ENCODE results near the gene CCNK.

The CCNK gene

DNA sequence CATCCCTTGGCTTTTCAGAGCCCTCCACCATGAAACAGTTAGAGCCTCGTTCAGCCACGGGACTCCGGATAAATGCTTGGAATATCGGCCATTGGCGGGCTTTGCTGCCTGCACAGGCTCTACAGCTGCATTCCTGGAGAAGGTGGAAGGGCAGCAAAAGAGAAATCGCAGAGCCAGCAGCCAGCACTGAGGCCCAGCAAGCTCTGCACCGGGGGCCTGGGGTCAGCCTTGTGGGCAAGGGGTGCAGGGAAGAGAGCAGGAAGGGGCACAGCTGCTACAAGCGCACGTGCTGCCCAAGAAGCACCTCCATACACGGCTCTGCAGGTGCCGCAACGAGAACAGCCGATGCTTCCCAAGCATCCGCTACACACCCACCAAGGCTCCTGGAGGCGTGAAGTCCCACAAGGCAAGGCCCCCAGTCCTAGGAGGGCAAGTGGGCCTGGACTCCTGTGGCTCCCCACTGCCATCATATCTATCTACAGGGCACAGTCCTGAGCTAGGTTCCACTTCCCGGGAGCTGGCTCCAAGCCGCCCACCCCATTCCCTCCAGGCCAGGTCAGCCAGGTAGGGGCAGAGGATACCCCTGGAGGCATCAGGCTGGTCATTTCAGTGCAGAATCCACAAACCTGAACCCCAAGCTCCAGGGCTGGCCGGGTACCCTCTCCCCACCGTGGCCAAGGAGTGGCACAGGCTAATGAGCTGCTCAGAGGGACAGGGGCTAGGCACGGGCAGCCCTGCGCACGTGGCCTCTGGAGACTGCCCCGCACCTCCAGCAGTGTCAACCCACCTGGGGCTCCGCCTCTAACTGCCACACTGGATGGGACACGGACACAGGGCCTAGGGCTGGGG, 40.2 kb downstream of the CCNK start:
- FAIRE-seq, result no peak

DNA sequence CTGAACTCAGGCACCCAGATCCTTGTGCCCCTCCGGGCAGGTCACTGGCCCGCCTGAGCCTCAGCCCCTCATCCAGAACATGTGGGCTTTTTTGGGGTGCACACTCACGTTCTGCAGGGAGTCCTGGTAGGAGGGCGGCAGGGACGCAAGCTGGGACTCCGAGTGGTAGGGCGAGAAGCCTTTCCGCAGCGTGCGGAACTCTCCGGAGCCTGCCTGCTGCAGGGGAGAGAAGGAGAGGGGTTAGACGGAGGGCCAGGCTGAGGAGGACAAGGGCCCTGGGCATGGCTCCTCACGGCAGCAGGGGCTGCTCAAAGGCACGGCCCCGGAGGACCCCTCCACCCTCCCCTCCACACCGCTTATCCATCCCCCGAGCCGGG, 40.8 kb downstream of the CCNK start:
- FAIRE-seq, result no peak

DNA sequence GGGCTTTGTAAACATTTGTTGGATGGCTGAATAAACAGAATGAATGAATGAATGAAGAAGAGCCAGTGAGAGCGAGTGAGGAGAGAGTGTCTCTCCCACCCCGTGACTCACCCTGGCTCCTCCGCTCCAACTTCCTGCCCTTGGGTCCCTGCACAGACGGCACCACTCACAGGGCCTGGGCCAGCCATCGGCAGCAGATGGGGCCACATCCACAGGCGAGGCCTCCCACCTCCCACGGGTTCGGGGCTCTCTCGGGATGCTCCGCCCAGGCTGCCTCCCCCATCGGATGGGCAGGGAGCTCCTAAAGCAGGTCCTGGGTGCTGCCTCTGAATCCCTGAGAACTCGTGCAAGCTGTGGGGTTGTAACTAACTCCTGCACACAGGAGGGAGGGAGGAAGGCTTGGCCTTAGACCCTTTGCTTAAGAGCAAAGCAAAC, 41.3 kb downstream of the CCNK start:
- no peak for FAIRE-seq

DNA sequence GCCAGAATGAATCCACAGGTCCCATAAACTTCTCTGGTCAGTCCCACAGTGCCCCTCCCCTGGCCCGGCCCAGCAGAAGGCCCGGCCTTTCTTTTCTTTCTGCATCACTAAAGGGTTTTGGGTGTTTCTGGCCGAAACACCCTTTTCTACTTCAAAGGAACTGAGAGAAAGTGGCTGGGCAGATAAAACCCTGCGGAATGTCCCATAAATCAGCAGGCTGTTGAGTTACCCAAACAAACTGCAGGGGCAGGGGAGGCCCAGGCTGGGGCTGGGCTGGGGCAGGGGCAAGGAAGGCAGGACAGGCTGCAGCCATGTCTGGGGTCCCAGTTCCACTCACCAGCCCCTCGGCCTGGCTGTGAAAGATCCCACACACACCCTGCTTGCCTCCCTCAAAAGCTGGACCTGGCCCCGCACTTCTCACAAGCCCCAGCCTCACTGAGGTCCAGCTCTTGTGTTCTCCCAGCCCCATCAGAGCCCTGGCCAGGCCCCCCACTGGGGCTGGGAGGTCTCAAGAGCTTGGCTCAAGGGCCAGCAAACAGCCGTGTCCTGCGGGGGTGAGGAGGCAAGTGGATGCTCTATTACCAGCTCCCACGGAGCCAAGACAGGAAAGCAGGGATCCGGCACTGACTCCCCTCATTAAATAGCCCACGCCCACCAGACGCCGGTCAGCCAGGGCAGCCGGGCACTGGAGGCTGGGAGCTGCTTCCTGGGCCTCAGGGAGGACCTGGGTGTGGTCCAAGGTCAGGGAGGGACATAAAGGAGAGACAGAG, 41.9 kb downstream of the CCNK start:
- no peak for FAIRE-seq

DNA sequence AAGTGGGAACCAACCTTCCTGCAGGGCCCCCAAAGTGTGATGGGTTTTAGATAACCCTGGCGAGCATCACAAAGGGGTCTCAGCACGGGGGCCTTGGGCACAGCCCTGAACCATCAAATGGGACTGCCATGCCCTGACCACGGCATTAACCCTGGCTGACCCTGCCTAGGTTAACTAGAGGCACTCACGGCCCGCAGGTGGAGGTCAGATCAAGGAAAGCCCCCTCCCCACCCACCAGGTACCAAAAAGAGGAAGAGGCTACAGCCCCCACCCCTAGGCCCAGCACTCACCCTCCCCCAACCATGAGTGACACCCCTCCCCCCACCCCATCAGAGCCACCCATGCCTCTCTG, 42.5 kb downstream of the CCNK start:
- FAIRE-seq, result no peak

DNA sequence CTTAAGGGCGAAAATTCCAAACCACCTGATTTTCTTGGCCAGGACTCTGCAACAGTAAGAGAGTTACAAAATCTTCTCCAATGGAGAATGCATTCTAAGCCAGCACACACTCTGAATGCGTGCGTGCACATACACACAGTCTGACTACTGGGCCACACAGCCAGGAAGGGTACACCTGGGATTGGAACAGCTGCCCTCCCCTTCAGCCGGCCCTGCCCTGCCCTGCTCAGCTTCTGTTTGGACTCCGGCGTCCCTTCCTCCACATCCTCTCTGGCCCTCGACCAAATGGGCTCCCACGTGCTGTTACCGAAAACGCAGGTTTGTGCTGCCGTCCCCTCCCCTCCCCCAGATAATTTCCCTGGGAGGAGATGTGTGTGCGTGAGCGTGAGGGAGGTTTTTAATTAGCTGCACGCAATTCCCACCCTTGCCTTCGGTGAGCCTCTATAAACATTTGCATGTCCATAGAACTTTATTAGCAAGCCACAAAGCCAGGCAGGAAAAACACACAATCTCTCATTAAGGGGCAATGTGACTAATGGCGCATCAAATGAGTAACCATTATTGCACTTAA, 43.0 kb downstream of the CCNK start:
- no peak for FAIRE-seq

DNA sequence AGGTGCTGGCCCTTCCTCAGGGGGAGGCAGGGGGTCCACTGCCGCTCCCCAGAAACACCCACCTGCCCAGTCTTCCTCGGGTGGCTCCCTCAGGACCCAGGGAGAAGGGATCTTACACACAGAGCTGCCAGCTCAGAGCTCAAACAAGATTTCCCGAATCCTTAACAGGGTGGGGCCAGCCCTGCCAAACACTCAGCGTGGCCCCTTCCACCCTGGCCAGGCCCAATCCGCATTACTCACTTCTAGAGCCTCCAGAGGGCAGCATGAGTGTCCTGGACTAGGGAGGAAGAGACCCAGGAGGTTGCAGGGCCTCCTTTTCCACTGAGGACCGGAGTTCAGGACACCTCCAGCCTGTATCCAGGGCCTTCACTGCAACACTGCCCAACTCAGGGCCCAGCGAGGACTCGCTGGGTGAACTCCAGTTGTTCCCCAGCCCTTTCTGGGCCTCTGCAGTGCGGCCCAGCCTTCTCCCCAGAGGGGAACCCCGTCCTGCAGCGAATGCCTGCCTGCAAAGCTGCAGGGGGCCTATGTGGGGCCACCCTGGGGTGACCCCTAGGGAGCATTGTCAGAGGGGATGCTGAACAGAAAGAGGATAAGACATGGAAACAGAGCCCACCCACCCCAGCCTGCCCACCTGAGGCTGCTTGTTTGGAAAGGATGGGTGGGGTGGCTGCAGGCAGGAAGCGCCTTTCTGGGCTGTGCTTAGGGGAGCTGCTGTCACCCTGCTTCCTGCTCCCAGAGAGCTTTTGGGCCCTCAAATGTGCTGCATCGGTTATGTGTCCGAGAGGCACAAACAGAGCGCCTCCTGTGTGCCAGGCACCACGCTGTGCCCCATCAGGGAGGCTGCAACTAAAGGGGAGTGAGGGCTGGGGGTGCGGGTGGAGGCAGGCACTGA, 43.8 kb downstream of the CCNK start:
- no peak for FAIRE-seq

DNA sequence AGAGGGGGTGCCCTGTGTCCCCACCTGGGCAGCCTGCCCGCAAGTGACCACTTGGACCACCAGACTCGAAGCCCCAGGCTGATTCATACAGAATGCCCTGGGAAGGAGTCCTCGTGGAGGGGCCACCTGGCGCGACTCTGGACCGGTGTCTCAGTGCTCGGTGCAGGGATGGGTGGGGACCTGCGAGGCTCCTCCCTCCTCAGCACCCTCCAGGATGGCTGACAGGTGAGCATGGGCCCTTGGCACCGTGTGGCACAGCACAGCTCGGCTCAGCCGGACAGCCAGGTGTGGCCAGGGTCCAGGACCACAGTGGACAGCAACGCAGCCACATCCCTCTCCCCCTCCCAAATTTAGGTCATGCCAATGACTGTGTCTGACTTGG, 44.5 kb downstream of the CCNK start:
- FAIRE-seq, result no peak

DNA sequence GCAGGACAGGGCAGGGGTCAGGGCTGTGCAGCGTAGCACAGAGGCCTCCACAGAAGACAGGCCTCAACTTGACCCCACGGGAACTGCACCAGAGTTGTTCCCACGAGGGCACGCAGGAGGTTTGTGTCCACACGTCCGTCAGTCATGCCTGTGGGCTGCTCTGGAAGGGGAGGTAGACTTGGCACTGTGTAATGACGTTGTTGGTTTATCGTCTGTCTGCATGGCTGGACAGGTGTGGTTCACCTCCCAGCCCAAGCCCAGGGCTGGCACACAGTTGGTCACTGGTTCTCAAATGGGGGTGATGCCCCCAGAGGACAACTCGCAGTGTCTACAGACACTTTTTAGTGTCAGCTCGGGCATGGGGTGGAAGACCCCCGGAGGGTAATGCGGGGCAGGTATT, 45.8 kb downstream of the CCNK start:
- no peak for FAIRE-seq

DNA sequence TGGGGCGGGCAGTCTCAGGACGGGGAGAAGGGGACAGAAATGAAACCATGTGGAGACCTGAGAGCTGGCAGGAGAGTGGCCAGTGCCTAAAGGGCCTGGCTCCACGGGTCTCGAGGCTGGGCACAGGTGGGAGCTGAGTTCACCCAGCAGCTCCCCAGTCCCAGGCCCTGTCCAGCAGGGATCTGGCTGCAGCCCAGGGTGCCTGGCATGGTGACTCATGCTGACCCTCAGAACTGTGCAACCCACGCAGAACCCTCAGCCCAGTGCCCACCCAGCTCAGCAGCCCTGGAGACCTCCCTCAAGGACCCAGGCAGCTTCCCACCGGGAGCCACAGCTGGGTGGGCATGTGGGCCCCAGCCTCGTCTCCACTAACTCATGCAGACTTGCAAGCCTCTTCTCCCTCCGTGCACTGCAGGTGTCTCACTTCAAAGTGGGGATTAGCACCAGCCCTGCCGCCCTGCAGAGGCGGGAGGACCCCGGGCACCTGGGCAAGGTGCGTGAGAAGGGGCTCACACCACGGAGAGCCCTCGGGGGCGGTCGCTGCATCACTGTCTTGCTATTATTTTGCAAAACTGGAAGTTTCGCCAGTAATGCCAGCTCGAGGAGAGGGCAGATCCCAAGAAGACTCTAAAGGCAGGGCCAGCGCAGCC, 46.3 kb downstream of the CCNK start:
- FAIRE-seq, result no peak

DNA sequence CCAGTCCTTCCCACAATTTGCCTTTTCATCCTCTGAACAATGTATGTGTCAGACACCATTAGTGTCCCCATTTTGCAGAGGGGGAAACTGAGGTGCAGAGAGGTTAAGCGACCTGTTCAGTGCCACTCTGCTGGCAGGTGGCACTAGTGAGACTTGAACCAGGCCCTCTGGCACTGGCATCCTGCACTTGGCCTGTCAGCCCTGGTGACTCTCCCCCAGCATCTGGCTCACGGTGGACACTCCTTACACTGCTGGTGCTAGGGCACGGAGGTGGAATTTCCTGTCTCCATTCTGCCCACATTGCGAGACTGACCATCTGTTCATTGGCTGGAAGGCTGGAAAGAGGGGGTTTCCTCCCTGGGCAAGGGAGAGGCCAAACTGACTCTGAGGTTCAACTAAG, 48.7 kb downstream of the CCNK start:
- no peak for FAIRE-seq

DNA sequence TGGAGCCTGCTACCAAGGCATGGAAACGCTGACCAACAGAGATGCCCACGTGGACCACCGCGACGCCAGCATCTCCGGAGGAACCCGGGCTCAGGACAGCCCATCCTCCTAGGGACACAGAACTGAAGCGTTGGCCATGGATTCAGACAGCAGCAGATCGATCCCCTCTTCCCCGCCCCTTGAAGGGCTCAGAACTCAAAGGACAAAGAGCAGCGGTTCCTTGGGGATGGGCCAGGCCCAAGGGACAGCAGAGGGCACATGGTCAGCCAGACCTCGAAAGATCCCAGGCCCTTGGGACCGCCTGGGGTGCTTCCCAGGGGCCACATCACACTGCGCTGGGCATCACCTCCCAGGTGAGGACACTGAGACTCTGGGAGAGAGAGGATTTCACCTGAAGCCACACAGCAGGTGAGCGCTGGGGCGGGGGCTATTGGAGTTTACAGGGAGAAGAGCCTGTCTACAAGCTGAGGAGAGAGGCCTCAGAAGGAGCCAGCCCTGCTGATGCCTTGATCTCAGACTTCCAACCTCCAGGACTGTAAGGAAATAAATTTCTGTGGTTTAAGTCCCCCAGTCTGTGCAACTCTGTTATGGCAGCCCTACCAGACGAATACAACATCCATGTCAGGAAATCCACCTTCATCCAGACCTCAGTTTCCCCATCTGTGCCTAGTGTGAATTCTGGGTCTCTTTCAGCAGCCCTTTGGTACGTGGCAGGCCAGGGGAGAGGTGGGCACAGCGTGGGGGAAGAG, 49.4 kb downstream of the CCNK start:
- no peak for FAIRE-seq

DNA sequence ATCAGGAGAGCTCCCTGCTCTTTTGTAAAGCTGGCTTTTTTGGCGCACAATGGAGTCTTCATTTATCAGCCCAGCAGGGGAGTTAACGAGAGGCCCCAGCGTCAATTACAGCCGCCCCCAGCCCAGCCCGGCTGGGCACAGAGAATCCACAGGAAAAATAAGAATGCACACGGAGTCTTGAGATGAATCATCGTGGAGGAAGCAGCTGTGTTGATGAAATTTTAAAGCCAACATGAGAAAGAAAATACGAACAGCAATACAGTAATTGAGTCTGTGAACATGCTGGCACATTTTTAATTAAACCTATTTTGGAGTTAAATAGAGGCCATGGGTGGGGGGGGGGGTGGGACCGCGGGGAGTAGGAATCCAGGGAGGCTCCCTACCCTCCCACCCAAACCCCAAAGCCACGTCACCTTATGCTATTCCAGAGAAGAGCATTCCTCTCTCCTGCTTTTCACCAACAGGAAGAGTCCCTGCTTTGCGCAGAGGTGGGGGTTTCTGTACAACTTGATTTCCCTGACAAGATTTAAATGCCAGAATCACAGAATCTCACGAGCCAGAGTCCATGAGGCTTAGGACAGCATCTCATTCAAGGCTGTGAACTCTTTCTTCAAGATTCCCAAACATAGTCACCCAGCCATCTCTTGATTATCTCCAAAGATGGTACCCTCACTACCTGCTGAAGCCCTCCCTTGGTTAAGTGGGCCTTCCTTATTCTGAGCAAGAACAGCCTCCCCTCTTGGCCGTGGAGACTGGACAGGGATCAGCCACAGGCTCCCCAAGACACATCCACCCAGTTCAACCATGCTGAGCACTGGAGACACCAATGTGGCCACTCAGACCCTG, 50.3 kb downstream of the CCNK start:
- no peak for FAIRE-seq

DNA sequence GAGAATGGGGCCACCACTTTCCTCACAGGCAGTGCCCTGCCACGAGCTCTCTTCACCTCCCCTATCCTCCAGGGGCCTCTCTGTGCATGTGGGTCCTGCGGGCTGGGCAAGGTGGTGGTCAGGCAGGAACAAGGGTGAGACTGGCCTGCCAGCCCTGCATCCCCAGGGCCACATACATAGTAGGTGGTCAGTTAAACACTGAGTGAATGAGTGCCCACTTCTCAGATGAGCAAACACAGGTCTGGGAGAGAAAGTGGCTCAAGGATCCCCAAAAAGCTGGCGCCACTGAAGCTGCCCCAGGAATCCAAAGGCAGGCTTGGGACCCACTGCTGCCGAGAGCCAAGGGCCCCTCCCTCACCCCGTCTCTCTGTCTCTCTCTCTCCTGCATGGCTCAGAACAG, 51.1 kb downstream of the CCNK start:
- FAIRE-seq, result no peak

DNA sequence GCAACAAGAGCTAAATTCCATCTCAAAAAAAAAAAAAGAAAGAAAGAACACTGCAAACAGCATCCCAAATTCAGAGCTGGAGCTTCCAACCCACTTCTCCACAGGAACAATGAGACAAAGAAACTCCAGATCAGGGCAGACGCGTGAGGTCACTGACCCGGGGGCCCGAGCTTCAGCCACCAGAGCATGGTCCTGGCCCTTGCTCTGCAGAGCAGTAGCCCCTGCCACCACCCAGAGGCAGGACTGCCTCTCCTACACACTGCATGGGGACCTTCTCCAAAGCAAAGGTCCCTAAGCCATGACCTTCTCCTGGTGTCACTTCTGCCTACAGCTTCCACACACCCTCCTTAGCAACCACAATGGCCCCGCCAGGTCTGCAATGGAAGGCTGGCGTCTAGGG, 53.1 kb downstream of the CCNK start:
- FAIRE-seq, result no peak

DNA sequence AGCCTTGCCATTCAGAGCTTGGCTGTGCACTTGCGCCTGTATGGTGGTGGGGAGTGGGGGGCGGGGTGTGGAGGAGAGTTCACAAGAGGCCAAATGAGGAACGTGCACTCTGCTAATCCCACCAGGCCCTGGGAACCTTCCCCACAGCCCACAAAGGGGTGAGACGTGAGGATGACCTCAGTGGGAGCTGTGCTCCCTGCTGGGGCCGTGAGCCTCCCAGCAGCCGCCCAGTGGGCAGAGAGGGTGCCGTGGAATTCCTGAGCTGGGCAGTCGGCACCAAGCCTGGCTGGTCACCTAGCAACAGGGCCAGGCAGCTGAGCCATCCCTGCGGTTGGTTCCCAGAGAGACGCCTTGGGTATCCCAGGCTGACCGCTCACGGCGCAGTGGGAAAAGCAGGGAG, 53.7 kb downstream of the CCNK start:
- no peak for FAIRE-seq

DNA sequence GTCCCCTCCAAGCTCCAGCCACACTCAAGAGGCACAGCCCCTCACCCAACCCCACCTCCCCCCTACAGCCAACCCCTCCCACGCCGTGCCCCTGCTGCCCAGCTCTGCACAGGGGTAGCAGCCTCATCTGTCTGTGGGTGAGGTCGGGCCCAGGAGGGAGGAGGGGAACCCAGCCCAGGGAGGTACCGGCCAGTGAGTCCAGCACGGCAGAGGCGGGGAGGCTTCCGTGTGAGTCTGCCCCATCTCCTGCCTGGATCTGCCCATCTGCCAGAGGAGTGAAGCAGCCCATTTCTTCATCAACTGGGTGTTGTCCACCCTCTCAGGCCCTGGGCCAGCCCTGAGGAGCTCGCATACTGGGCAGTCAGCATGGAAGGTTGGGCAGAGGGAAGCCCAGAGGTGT, 54.2 kb downstream of the CCNK start:
- FAIRE-seq, result no peak

DNA sequence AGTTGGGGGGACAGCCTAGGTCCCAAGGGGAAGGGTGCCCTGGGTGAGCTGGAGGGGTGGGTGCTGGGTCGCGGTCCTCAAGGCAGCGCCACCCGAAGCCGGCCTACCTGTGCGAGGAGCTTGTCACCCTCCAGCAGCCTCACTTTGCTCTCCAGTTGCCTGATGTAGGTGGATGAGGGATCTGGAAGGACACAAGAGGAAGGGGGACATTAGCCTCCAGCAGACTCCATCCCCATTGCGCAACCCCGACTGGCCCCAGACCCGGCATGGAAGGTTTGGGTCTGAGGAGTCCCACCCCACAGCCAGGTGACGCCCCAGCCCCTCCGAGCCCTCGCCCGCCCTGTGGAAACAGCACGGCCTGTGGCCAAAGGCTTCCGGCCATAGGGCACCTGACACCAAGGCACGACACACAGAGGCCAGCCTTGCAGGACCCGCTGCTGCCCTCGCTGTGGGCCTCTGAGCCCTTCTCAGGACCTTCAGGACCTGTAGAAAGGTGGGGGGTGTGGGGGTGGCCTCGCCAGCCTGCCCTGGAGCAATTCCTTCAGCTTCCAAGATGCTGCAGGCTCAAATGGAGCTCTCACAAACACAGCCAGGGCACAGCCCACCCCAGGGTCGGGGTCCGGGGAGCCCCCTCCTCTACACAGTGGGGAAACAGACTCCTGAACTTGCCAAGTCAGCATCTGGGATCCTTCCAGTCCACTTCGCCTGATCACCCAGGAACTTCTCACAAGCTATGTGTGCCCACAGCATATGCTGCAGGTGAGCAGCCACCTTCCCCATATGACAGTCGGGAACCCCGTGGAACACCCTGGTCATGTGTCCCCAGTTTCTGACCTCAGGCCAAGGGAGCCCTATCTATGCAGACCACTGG, 54.9 kb downstream of the CCNK start:
- no peak for FAIRE-seq

DNA sequence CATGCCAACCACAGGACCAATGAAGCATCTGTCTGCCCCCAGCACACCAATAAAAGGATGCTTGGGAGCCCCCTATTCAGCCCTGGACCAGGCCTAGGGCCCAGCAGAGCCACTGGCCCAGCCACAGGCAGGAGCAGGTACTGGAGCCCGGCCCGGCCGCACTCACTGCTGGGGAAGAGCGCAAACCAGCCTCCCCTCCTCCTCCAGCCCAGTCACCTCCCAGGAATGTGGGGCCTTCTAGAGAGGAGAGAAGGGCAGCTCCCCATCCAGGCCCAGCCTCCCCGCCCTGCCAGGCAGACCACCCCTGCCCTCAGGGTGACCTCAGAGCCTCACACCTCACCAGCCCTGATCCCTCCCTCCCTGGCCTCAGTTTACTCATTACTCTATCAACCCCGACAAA, 56.2 kb downstream of the CCNK start:
- no peak for FAIRE-seq

DNA sequence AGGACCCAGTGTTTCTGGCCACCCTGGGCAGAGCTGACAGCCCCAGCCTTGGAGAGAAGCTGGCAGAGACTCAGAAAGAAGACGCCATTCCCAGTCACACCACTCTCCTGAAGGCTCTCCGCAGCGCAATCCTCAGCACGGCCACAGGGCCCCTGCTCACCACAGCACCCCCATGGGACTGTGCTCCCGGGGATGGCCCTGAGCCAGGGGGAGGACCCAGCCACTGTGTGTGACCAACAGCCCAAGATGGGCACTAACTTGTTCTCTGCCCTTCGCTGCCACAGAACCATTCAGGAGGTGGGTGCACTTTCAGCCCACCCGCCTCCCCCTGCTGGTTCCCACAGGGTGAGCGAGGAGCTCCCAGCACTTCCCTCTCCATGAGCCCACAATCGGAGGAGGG, 57.1 kb downstream of the CCNK start:
- no peak for FAIRE-seq

Measured in islet of Langerhans (tissue), 1 donor.